GM12878 (cell line): ENCODE results near the gene TMEM127. TPM values are rescaled to one million over a fixed set of nuclear protein-coding genes. Genes with fewer than 3 reads are reported as not detected.

Experiments
- ATAC-seq: fragments of 200-7000 bp; cut with Tn5 transposase; 3 replicates; pipeline ENCODE4 v1.9.1; 2020; ENCODE audit warnings: mild to moderate bottlenecking, moderate library complexity
- BruUV-seq: library from RNA; stranded (reverse); fragments of 400-500 nt; replicated peaks from 2 replicates; lab custom pipeline; 2021; lab: Mats Ljungman, UMichigan
- CTCF ChIA-PET: fragments of 300-600 bp; sonication (Branson Sonifier 250); formaldehyde crosslinking; extraction: SDS; loops from one replicate; lab custom pipeline; 2021; ENCODE audit warnings: inconsistent platforms; lab: Yijun Ruan, JAX
- POLR2A ChIA-PET: fragments of 350-600 bp; formaldehyde crosslinking; extraction: SDS; loops from one replicate; lab custom pipeline; 2021; ENCODE audit warnings: inconsistent platforms; lab: Charles Lee
- RAD21 ChIA-PET: fragments of 300-600 bp; sonication (Branson Sonifier 250); formaldehyde crosslinking; loops from one replicate; lab custom pipeline; 2023; ENCODE audit warnings: antibody characterized with exemption; ENCODE audit not compliant: unreplicated experiment; lab: Charles Lee
- SMC1A ChIA-PET: fragments of 300-600 bp; sonication (Branson Sonifier 250); formaldehyde crosslinking; loops from one replicate; lab custom pipeline; 2023; ENCODE audit not compliant: unreplicated experiment, uncharacterized antibody; lab: Charles Lee
- DNase-seq: peaks from one replicate; pipeline ENCODE4 v3.0.0-alpha.2; 2011; ENCODE audit warnings: low read depth, low spot score
- FAIRE-seq: peaks from 3 replicates; lab custom pipeline; 2011; peaks lifted over from hg19 to GRCh38; lab: Jason Lieb, UNC
- H2AFZ ChIP-seq: 2 replicates; pipeline ENCODE4 v1.6.0; 2011; ENCODE audit warnings: low read depth, low read length, control low read depth; ENCODE audit not compliant: control insufficient read depth
- H3K27ac ChIP-seq: 2 replicates; pipeline ENCODE4 v1.5.1; 2011; ENCODE audit warnings: control low read depth; ENCODE audit not compliant: control insufficient read depth, insufficient read depth
- H3K27me3 ChIP-seq, 2 experiments: replicated peaks in 1 of 2; 2 replicates each; pipeline versions ENCODE4 v1.6.0 to v1.6.1; 2011; ENCODE audit warnings: low read length in 1 of 2; ENCODE audit not compliant: control insufficient read depth in 2 of 2, insufficient read depth in 2 of 2
- H3K36me3 ChIP-seq, 2 experiments: 2 replicates each; pipeline ENCODE4 v1.5.1; 2011; ENCODE audit warnings: low read length in 1 of 2; ENCODE audit not compliant: control insufficient read depth in 2 of 2, insufficient read depth in 2 of 2
- H3K4me1 ChIP-seq: 2 replicates; pipeline ENCODE4 v1.6.1; 2011; ENCODE audit warnings: mild to moderate bottlenecking, low read length, moderate library complexity, mixed read lengths; ENCODE audit not compliant: control insufficient read depth, insufficient read depth
- H3K4me2 ChIP-seq: 2 replicates; pipeline ENCODE4 v1.6.0; 2011; ENCODE audit warnings: control low read depth; ENCODE audit not compliant: control insufficient read depth, insufficient read depth
- H3K4me3 ChIP-seq: fragments of 200-600 bp; sonication (generic); 2 replicates; pipeline ENCODE4 v1.5.1; 2016
- H3K79me2 ChIP-seq: 2 replicates; pipeline ENCODE4 v1.6.0; 2011; ENCODE audit warnings: low read length; ENCODE audit not compliant: control insufficient read depth, insufficient read depth
- H3K9ac ChIP-seq: 2 replicates; pipeline ENCODE4 v1.8.0; 2011; ENCODE audit warnings: low read length, control low read depth, mixed read lengths; ENCODE audit not compliant: control insufficient read depth, insufficient read depth
- H3K9me3 ChIP-seq: replicated peaks from 3 replicates; pipeline ENCODE4 v1.5.1; 2011; ENCODE audit warnings: mild to moderate bottlenecking, low read length; ENCODE audit not compliant: control insufficient read depth, insufficient read depth
- H4K20me1 ChIP-seq: 2 replicates; pipeline ENCODE4 v1.6.0; 2011; ENCODE audit not compliant: control insufficient read depth, insufficient read depth
- CBX5 ChIP-seq: sonication (generic); IDR thresholded peaks from 2 replicates; pipeline ENCODE4 v1.6.1; 2016; ENCODE audit warnings: low read depth, moderate library complexity, mild to moderate bottlenecking, inconsistent platforms
- EP300 ChIP-seq, 2 experiments: fragments of 150-350 bp in 1 of 2; IDR thresholded peaks; 2 replicates each; pipeline ENCODE4 v1.6.1; 2011 to 2012; ENCODE audit warnings: low read depth in 2 of 2, low read length in 2 of 2, borderline replicate concordance in 1 of 2, improper control_type of control experiment in 1 of 2, inconsistent platforms in 1 of 2; ENCODE audit not compliant: control insufficient read depth in 1 of 2
- EZH2 ChIP-seq: IDR thresholded peaks from 2 replicates; pipeline ENCODE4 v1.6.1; 2012; ENCODE audit warnings: low read depth, mild to moderate bottlenecking, control low read depth, inconsistent platforms, low read length, borderline replicate concordance; ENCODE audit not compliant: control insufficient read depth
- GATAD2B ChIP-seq: fragments of 450-650 bp; conservative IDR thresholded peaks from 2 replicates; pipeline ENCODE4 v1.6.1; 2017; ENCODE audit warnings: low read depth, mild to moderate bottlenecking, moderate library complexity
- IKZF1 ChIP-seq: fragments of 450-650 bp; conservative IDR thresholded peaks from 2 replicates; pipeline ENCODE4 v1.6.1; 2017; ENCODE audit warnings: antibody characterized with exemption, mild to moderate bottlenecking
- JUND ChIP-seq: IDR thresholded peaks from 2 replicates; pipeline ENCODE4 v1.6.1; 2012; ENCODE audit warnings: low read depth, mild to moderate bottlenecking, low read length, improper control_type of control experiment, moderate library complexity
- MTA2 ChIP-seq: fragments of 450-650 bp; IDR thresholded peaks from 2 replicates; pipeline ENCODE4 v1.6.1; 2016; ENCODE audit warnings: low read depth, mild to moderate bottlenecking, moderate library complexity
- NR2C1 ChIP-seq: fragments of 450-650 bp; IDR thresholded peaks from 2 replicates; pipeline ENCODE4 v1.6.1; 2017; ENCODE audit warnings: antibody characterized with exemption, mild to moderate bottlenecking, moderate library complexity
- NR2C2 ChIP-seq: IDR thresholded peaks from 2 replicates; pipeline ENCODE4 v1.6.1; 2011; ENCODE audit warnings: borderline replicate concordance, low read depth; ENCODE audit not compliant: control insufficient read depth, insufficient read length
- POLR2AphosphoS2 ChIP-seq: IDR thresholded peaks from 2 replicates; pipeline ENCODE4 v1.6.1; 2011; ENCODE audit warnings: low read depth, mild to moderate bottlenecking, low read length, improper control_type of control experiment, moderate library complexity
- RAD21 ChIP-seq: IDR thresholded peaks from 2 replicates; pipeline ENCODE4 v1.6.1; 2011; ENCODE audit warnings: mild to moderate bottlenecking, low read depth, low read length, moderate library complexity; ENCODE audit not compliant: insufficient read depth
- SIX5 ChIP-seq: IDR thresholded peaks from 2 replicates; pipeline ENCODE4 v1.6.1; 2011; ENCODE audit warnings: mild to moderate bottlenecking, low read depth, low read length, moderate library complexity; ENCODE audit not compliant: severe bottlenecking
- SMC3 ChIP-seq: IDR thresholded peaks from 2 replicates; pipeline ENCODE4 v1.6.1; 2011; ENCODE audit warnings: low read length, improper control_type of control experiment, borderline replicate concordance
- SPI1 ChIP-seq: IDR thresholded peaks from 2 replicates; pipeline ENCODE4 v1.6.1; 2011; ENCODE audit warnings: low read depth, mild to moderate bottlenecking, low read length, moderate library complexity, borderline replicate concordance; ENCODE audit not compliant: insufficient read depth
- SREBF2 ChIP-seq: IDR thresholded peaks from 2 replicates; pipeline ENCODE4 v1.6.1; 2012; ENCODE audit warnings: mild to moderate bottlenecking, low read length
- TAF1 ChIP-seq: IDR thresholded peaks from 2 replicates; pipeline ENCODE4 v1.6.1; 2011; ENCODE audit warnings: mild to moderate bottlenecking, low read depth, low read length, borderline replicate concordance
- TCF3 ChIP-seq: IDR thresholded peaks from 2 replicates; pipeline ENCODE4 v1.6.1; 2012; ENCODE audit warnings: low read depth, mild to moderate bottlenecking, low read length, borderline replicate concordance; ENCODE audit not compliant: insufficient read depth
- WGBS: methylation state at CpG from one replicate; pipeline ENCODE4 v1.1.6; 2016; ENCODE audit warnings: low lambda C conversion rate; ENCODE audit not compliant: insufficient replicate concordance, insufficient coverage; ENCODE audit errors: missing lambda C conversion rate; 5-methylcytosine and 5-hydroxymethylcytosine counted together
- in situ Hi-C: fragments of 300-500 bp; cut with MboI; formaldehyde crosslinking; loops from 9 replicates; pipeline ENCODE4 v1.14.3; 2018; ENCODE audit warnings: mixed read lengths
- intact Hi-C: fragments of 100-400 bp; cut with micrococcal nuclease; formaldehyde crosslinking; loops from one replicate; pipeline ENCODE4 v1.14.2; 2022; ENCODE audit not compliant: unreplicated experiment
- polyA plus RNA-seq, 11 experiments: library from polyadenylated mRNA; depleted of rRNA in 4 of 11; unstranded in 6 of 11; stranded (reverse) in 5 of 11; fragments of >200 nt; fragmentation: Nextera tagmentation in 4 of 11; fragmentation: Illumina TruSeq in 1 of 11; extraction: Ambion mirVana in 4 of 11; extraction: Trizol in 1 of 11; gene quantifications; 1 replicate in 1 of 11; 2 replicates in 10 of 11; pipeline versions ENCODE4 v1.2.1 to v1.2.3, GENCODE V29; 2011 to 2016; ENCODE audit warnings: inconsistent platforms in 2 of 11, missing spikeins in 2 of 11, low read depth in 1 of 11
- total RNA-seq, 4 experiments: library from RNA; depleted of rRNA in 3 of 4; stranded (reverse); fragments of >200 nt in 3 of 4; fragmentation: Illumina TruSeq in 1 of 4; extraction: Trizol in 1 of 4; gene quantifications; 2 replicates each; pipeline versions ENCODE4 v1.2.1 to v1.2.3, GENCODE V29; 2013 to 2021
- TF ChIP-seq, protein P1 (sequence below): fragments of 450-650 bp; IDR thresholded peaks from 2 replicates; pipeline ENCODE4 v1.6.1; 2017; ENCODE audit warnings: low read depth, mild to moderate bottlenecking, moderate library complexity
- TF ChIP-seq, protein P2 (sequence below): IDR thresholded peaks from 2 replicates; pipeline ENCODE4 v1.6.1; 2011; ENCODE audit warnings: low read depth, low read length, improper control_type of control experiment, borderline replicate concordance

Gene TMEM127
- total and polyA plus RNA-seq, 10 of the 15 experiments (the other 5 are each of a cell fraction or from before 2014, with no cell fraction given) = 2.6 to 27.2 (median 17.7) TPM

DNA sequence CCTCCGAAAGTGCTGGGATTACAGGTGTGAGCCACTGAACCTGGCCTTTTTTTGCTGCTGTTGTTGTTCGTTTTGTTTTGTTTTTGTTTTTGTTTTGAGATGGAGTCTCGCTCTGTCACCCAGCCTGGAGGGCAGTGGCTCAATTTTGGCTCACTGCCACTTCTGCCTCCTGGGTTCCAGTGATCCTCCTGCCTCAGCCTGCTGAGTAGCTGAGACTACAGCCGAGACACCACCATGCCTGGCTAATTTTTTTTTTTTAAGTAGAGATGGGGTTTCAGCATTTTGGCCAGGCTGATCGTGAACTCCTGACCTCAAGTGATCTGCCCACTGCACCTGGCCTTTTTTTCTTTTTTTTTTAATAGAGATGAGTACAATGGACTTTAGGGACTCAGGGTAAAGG is 22.0 kb downstream of the TMEM127 start (continued):
- TF ChIP-seq RAD21 (no peak), SPI1 (no peak), SMC3 (no peak)
- TF ChIP-seq, all 136 proteins: peak for 0

DNA sequence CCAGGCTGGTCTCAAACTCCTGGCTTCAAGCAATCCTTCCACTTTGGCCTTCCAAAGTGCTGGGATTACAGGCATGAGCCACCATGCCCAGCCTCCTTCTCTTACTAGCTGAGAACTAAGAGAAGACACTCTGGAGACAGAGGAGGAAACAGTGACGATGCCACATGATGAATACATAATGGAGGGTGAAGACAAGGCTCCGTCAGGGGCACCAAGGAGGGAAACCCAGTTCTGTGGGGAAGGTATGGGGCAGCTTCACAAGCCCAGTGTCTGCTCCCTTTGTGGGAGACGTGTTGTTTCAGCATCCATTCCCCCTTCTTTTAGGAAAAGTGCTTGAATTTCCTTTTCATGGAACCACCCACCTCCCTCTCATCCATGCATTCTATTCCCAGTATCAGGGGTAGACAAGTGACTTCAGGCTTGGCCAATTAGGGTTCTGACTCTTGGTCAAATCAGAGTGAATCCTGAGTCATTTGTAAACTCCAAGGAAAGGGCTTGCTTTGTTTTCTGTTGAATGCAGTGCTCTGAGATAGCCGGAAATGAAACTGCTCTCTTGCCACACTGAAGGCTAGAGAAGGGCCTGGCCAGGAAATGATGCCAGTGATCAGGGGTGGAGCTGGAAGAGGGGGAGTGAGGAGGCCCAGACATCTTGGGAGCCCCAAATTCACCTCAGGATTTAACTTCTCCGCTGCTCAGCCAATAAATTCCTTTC is 23.7 kb downstream of the TMEM127 start:
- RAD21 ChIA-PET = interaction anchor here (0.7 to 3.5 kb wide), 8 partner anchors 9 to 66 kb away, joined by 3 to 13 read pairs (median 4); partner anchors contain the start of gene STARD7
- intact Hi-C loops (no loop called here), in situ Hi-C loops (no loop called here)
- Histone ChIP-seq H4K20me1 (no peaks in the 10 kb centered on the region), H3K36me3 (no peaks in the 10 kb centered on the region; a peak in 1 of 4 replicates), H3K27me3 (no peaks in the 10 kb centered on the region), H3K4me3 (peak overlapping the region; percentile 24; the same call in 1 of the 2 replicates), H3K4me2 (peak overlapping the region; percentile 90), H3K79me2 (no peaks in the 10 kb centered on the region), H3K27ac (peak overlapping the region; percentile 89), H3K9ac (peak overlapping the region; percentile 50), H3K9me3 (no peaks in the 10 kb centered on the region), H2AFZ (peak overlapping the region; percentile 58), H3K4me1 (peaks cover 32% of the 10 kb centered on the region)
- no TSS peak for BruUV-seq
- ATAC-seq (peak; percentile 98), DNase-seq (peak; percentile 78), FAIRE-seq (peak; percentile 92)
- SMC1A ChIA-PET = interaction anchor here (0.8 to 4.4 kb wide), 15 partner anchors 9 to 94 kb away, joined by 3 to 26 read pairs (median 4); partner anchors contain the start of gene NCAPH
- WGBS = 1% methylated on average over 5 of the region's 5 CpGs
- CTCF ChIA-PET = interaction anchor here (0.8 to 3.1 kb wide), 17 partner anchors 8 to 250 kb away, joined by 3 to 18 read pairs (median 4); partner anchors contain the start of genes ASTL and STARD7
- POLR2A ChIA-PET = interaction anchor here (1.0 to 2.7 kb wide), 6 partner anchors 8 to 67 kb away, joined by 3 to 14 read pairs (median 6); no protein-coding TSS in a partner anchor
- TF ChIP-seq EP300 (IDR thresholded peaks at IDR 0.05; ENCODE audit: borderline replicate concordance in 1 of 2, control insufficient read depth in 1 of 2, low read depth in 2 of 2, low read length in 2 of 2) = peak in 1 of 2 experiments; percentile 64; a peak in 1 of 4 replicates
- TF ChIP-seq, protein P1, sequence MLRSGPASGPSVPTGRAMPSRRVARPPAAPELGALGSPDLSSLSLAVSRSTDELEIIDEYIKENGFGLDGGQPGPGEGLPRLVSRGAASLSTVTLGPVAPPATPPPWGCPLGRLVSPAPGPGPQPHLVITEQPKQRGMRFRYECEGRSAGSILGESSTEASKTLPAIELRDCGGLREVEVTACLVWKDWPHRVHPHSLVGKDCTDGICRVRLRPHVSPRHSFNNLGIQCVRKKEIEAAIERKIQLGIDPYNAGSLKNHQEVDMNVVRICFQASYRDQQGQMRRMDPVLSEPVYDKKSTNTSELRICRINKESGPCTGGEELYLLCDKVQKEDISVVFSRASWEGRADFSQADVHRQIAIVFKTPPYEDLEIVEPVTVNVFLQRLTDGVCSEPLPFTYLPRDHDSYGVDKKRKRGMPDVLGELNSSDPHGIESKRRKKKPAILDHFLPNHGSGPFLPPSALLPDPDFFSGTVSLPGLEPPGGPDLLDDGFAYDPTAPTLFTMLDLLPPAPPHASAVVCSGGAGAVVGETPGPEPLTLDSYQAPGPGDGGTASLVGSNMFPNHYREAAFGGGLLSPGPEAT = peak; percentile 65
- peak; percentile 83 for TF ChIP-seq MTA2
- 0 out of 2 replicates have a peak, but pooled peaks have one; percentile 58 for TF ChIP-seq JUND
- peak; percentile 90 for TF ChIP-seq IKZF1
- TF ChIP-seq SIX5 = no peak
- no peak for TF ChIP-seq TCF3
- TF ChIP-seq, protein P2, sequence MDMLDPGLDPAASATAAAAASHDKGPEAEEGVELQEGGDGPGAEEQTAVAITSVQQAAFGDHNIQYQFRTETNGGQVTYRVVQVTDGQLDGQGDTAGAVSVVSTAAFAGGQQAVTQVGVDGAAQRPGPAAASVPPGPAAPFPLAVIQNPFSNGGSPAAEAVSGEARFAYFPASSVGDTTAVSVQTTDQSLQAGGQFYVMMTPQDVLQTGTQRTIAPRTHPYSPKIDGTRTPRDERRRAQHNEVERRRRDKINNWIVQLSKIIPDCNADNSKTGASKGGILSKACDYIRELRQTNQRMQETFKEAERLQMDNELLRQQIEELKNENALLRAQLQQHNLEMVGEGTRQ = no peak
- no peak for TF ChIP-seq POLR2AphosphoS2
- TF ChIP-seq SREBF2 = no peak
- no peak for TF ChIP-seq EZH2
- TF ChIP-seq NR2C2 = no peak
- peak; percentile 73; the same call in 1 of the 2 replicates for TF ChIP-seq TAF1
- TF ChIP-seq CBX5 = no peak
- no peak for TF ChIP-seq NR2C1
- TF ChIP-seq GATAD2B = 0 out of 2 replicates have a peak, but pooled peaks have one; percentile 27
